Measurements from ENCODE around the gene CLSTN2. TPM values are rescaled to one million over a fixed set of nuclear protein-coding genes. Genes with fewer than 3 reads are reported as not detected.

Gene CLSTN2
- total and polyA plus RNA-seq, 2 of the 8 experiments (the other 6 are each of a cell fraction or from before 2014, with no cell fraction given): 0.39 to 0.52 TPM

DNA sequence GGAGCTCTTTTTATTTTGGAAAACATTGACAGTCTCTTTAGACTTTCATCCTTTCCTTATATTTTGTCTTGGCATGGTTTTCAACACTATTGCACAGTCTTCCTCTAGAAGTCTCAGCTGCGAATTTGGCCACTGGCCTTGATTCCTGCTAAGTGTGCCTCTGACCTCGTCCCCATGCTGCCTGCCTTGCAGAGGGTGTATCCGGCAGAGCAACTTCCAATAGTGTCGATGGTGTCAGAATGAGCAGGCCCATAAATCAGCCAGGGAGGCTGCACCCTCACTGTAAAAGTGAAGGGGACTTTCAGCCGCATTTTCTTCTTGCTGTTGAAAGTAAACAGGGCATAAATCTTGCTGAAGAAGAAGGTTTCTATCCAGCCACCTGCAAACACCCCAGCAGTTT is 406.2 kb downstream of the CLSTN2 start:
- H3K23ac ChIP-seq (ENCODE audit: insufficient read length): no peak overlapping the region
- no peaks in the 10 kb centered on the region for H3K36me3 ChIP-seq (ENCODE audit: control insufficient read depth in 2 of 4, insufficient read depth in 4 of 4, low read length in 3 of 4)
- H2BK120ac ChIP-seq (replicated peaks; ENCODE audit: low read depth, low read length): peak overlapping the region; percentile 87
- H4K20me1 ChIP-seq (replicated peaks in 1 of 2; ENCODE audit: control insufficient read depth in 1 of 2, insufficient read depth in 2 of 2, low read length in 2 of 2): no peaks in the 10 kb centered on the region
- H2AK5ac ChIP-seq (ENCODE audit: low read depth, low read length): no peak overlapping the region
- no peak overlapping the region for H2AFZ ChIP-seq (ENCODE audit: low read length)
- no peaks in the 10 kb centered on the region for H3K79me1 ChIP-seq (ENCODE audit: low read depth, low read length)
- H3K4me1 ChIP-seq (replicated peaks in 1 of 4; ENCODE audit: control insufficient read depth in 3 of 4, insufficient read depth in 4 of 4, low read length in 3 of 4): peaks cover 5 to 16% (median 15%) of the 10 kb centered on the region in 4 experiments
- peak overlapping the region; percentile 90; the same call in 1 of the 2 replicates for H2BK5ac ChIP-seq (ENCODE audit: low read depth, low read length)
- ChIA-PET POLR2A (ENCODE audit: partially characterized antibody) (interaction anchor here (1.6 kb wide), 1 partner anchor 8 kb away, joined by 4 read pairs; no protein-coding TSS in a partner anchor), CTCF (ENCODE audit: partially characterized antibody) (interaction anchor here (1.0 to 1.2 kb wide), 2 partner anchors 25 to 206 kb away, joined by 3 read pairs; no protein-coding TSS in a partner anchor)
- TF ChIP-seq HDAC2 (IDR thresholded peaks at IDR 0.05; ENCODE audit: borderline replicate concordance in 1 of 2, low read depth in 2 of 2, low read length in 2 of 2): no peak
- no peak for TF ChIP-seq KDM1A (IDR thresholded peaks at IDR 0.05; ENCODE audit: borderline replicate concordance, low read length)
- TF ChIP-seq, protein P1, sequence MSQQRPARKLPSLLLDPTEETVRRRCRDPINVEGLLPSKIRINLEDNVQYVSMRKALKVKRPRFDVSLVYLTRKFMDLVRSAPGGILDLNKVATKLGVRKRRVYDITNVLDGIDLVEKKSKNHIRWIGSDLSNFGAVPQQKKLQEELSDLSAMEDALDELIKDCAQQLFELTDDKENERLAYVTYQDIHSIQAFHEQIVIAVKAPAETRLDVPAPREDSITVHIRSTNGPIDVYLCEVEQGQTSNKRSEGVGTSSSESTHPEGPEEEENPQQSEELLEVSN (IDR thresholded peaks at IDR 0.05): no peak
- TF ChIP-seq, protein P2, sequence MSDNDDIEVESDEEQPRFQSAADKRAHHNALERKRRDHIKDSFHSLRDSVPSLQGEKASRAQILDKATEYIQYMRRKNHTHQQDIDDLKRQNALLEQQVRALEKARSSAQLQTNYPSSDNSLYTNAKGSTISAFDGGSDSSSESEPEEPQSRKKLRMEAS (IDR thresholded peaks at IDR 0.05): peak; percentile 61; the same call in 1 of the 2 replicates
- no peak overlapping the region; a peak in 1 of 7 replicates for H3K9ac ChIP-seq (replicated peaks in 1 of 4; ENCODE audit: extremely low read depth in 1 of 4, low read depth in 3 of 4, low read length in 3 of 4)
- H3K4me2 ChIP-seq (ENCODE audit: insufficient read depth in 1 of 2, low read depth in 2 of 2, low read length in 2 of 2): peak overlapping the region in 1 of 2 experiments; percentile 5; a peak in 1 of 4 replicates
- peak overlapping the region; percentile 86 for H3K4ac ChIP-seq (replicated peaks; ENCODE audit: insufficient read length, low read depth, low read length)
- no peaks in the 10 kb centered on the region for H3K79me2 ChIP-seq (ENCODE audit: control insufficient read depth in 1 of 2, insufficient read depth in 2 of 2, low read length in 2 of 2)
- H4K8ac ChIP-seq (ENCODE audit: extremely low read depth, insufficient read depth, low read length): no peak overlapping the region
- no peak overlapping the region for H3K14ac ChIP-seq (ENCODE audit: insufficient read length)
- peak overlapping the region; percentile 11 for H4K5ac ChIP-seq (ENCODE audit: insufficient read length, low read depth, low read length)
- no peaks in the 10 kb centered on the region for H3K9me3 ChIP-seq (ENCODE audit: insufficient read depth in 2 of 2, low read depth in 1 of 2, low read length in 1 of 2)
- DNase-seq (ENCODE audit: low read depth in 1 of 2, low spot score in 2 of 2) (no peak), FAIRE-seq (no peak)
- 61% methylated on average over 5 of the region's 5 CpGs; no CpG with 5 or more reads in 1 of the 2 experiments for WGBS, 2 experiments (ENCODE audit: extremely low coverage in 1 of 2, insufficient coverage in 1 of 2, insufficient read length in 1 of 2, insufficient replicate concordance in 2 of 2, low coverage in 1 of 2, low lambda C conversion rate in 2 of 2, missing lambda C conversion rate in 1 of 2)
- H3K23me2 ChIP-seq (ENCODE audit: low read depth, low read length): no peaks in the 10 kb centered on the region
- no peaks in the 10 kb centered on the region for H3K27me3 ChIP-seq (replicated peaks in 1 of 4; ENCODE audit: control insufficient read depth in 3 of 4, extremely low read depth in 1 of 4, insufficient read depth in 3 of 4, low read length in 3 of 4)
- H2BK12ac ChIP-seq (ENCODE audit: low read depth, low read length): no peak overlapping the region; the same call in 1 of the 2 replicates
- peak overlapping the region; percentile 64 for H3K18ac ChIP-seq (ENCODE audit: extremely low read depth, low read length)
- H3K27ac ChIP-seq (ENCODE audit: low read depth, low read length): peak overlapping the region; percentile 31; the same call in 1 of the 2 replicates
- H3K56ac ChIP-seq (replicated peaks; ENCODE audit: insufficient read length, low read depth, low read length): no peak overlapping the region
- H2BK15ac ChIP-seq (ENCODE audit: low read length): no peak overlapping the region
- H3K4me3 ChIP-seq (ENCODE audit: extremely low read depth in 1 of 4, insufficient read depth in 2 of 4, low read depth in 3 of 4, low read length in 4 of 4): no peak overlapping the region
- H2BK20ac ChIP-seq (ENCODE audit: low read length): peak overlapping the region; percentile 51
- peak overlapping the region; percentile 83 for H4K91ac ChIP-seq (replicated peaks; ENCODE audit: insufficient read length, low read length)

Data from H1 (cell line).